Measurements from ENCODE around the gene VIT.
"Not testable (repeated sequence)": the region's sequence is repeated elsewhere in the genome, so short reads cannot be mapped to it uniquely, and the experiment has no call there.

VIT gene

GRCh38 chr2:36677996-36678605 is 18.4 kb upstream of the VIT start:
- no peak for DNase-seq

GRCh38 chr2:36678856-36679255 is 17.7 kb upstream of the VIT start:
- no peak for DNase-seq

- DNase-seq, result no peak
Measured at GRCh38 chr2:36680012-36680411, 16.5 kb upstream of the VIT start.

- no peak for DNase-seq
Measured at GRCh38 chr2:36682562-36682961, 13.9 kb upstream of the VIT start.

- no peak for DNase-seq
Measured at GRCh38 chr2:36683002-36683401, 13.5 kb upstream of the VIT start.

- DNase-seq, result not testable (repeated sequence)
Measured at GRCh38 chr2:36688291-36688690, 8.2 kb upstream of the VIT start.

GRCh38 chr2:36689013-36689412 is 7.5 kb upstream of the VIT start:
- not testable (repeated sequence) for DNase-seq

GRCh38 chr2:36692121-36692520 is 4.4 kb upstream of the VIT start:
- no peak for DNase-seq

GRCh38 chr2:36693825-36694224 is 2.7 kb upstream of the VIT start:
- no peak for DNase-seq

- DNase-seq, result no peak
Measured at GRCh38 chr2:36695746-36696415, 626 bp upstream of the VIT start.

GRCh38 chr2:36697424-36698066 is 1.0 kb downstream of the VIT start:
- DNase-seq, result no peak

- no peak for DNase-seq
Measured at GRCh38 chr2:36698993-36699392, 2.5 kb downstream of the VIT start.

- no peak for DNase-seq
Measured at GRCh38 chr2:36700311-36700710, 3.8 kb downstream of the VIT start.

GRCh38 chr2:36701391-36701795 is 4.9 kb downstream of the VIT start:
- DNase-seq, result no peak

- no peak for DNase-seq
Measured at GRCh38 chr2:36701918-36702317, 5.4 kb downstream of the VIT start.

- no peak for DNase-seq
Measured at GRCh38 chr2:36702781-36703180, 6.3 kb downstream of the VIT start.

GRCh38 chr2:36704475-36705150 is 8.1 kb downstream of the VIT start:
- no peak for DNase-seq

GRCh38 chr2:36705326-36706020 is 9.0 kb downstream of the VIT start:
- DNase-seq, result no peak

- no peak for DNase-seq
Measured at GRCh38 chr2:36706021-36706876, 9.7 kb downstream of the VIT start.

- DNase-seq, result no peak
Measured at GRCh38 chr2:36707050-36707449, 10.5 kb downstream of the VIT start.

Measured in amygdala (tissue), 56 donors.